ENCODE results near the gene SLC17A2. TPM values are rescaled to one million over a fixed set of nuclear protein-coding genes. Genes with fewer than 3 reads are reported as not detected.

SLC17A2 gene
- total RNA-seq, 6 experiments from 2014 or later, result 23.3 to 40.7 (median 33.4) TPM

GRCh38 chr6:25896252-25896651 is 34.2 kb downstream of the SLC17A2 start:
- intact Hi-C loops (cut with DNase I), result no loop called here
- Histone ChIP-seq H3K4me1 (peaks cover 0 to 27% (median 7%) of the 10 kb centered on the region in 4 donors), H3K36me3 (no peaks in the 10 kb centered on the region), H3K9me3 (no peaks in the 10 kb centered on the region), H3K27ac (no peak overlapping the region), H3K27me3 (no peaks in the 10 kb centered on the region), H3K4me3 (no peak overlapping the region)
- TF ChIP-seq CTCF (IDR thresholded peaks at IDR 0.05) (no peak), POLR2A (IDR thresholded peaks at IDR 0.05) (no peak)
- ATAC-seq, result no peak
- no peak for DNase-seq
- 79% methylated on average over 3 of the region's 3 CpGs for WGBS (ENCODE audit: insufficient coverage, low coverage, low lambda C conversion rate, missing lambda C conversion rate)

GRCh38 chr6:25895771-25896170 is 34.7 kb downstream of the SLC17A2 start:
- Histone ChIP-seq H3K4me1 (peaks cover 0 to 22% (median 5%) of the 10 kb centered on the region in 4 donors), H3K36me3 (no peaks in the 10 kb centered on the region), H3K27me3 (no peaks in the 10 kb centered on the region), H3K9me3 (no peaks in the 10 kb centered on the region), H3K4me3 (no peak overlapping the region), H3K27ac (no peak overlapping the region)
- no peak for ATAC-seq
- DNase-seq, result no peak
- intact Hi-C loops (cut with DNase I), result no loop called here
- 71% methylated on average over 1 of the region's 1 CpG for WGBS (ENCODE audit: insufficient coverage, low coverage, low lambda C conversion rate, missing lambda C conversion rate)
- TF ChIP-seq CTCF (IDR thresholded peaks at IDR 0.05) (no peak), POLR2A (IDR thresholded peaks at IDR 0.05) (no peak)

GRCh38 chr6:25893778-25894177 is 36.7 kb downstream of the SLC17A2 start:
- Histone ChIP-seq H3K4me3 (no peak overlapping the region), H3K27me3 (no peaks in the 10 kb centered on the region), H3K9me3 (no peaks in the 10 kb centered on the region), H3K27ac (no peak overlapping the region), H3K4me1 (peaks cover 0 to 10% (median 0%) of the 10 kb centered on the region in 4 donors), H3K36me3 (no peaks in the 10 kb centered on the region)
- ATAC-seq (no peak), DNase-seq (no peak)
- no peak for TF ChIP-seq POLR2A (IDR thresholded peaks at IDR 0.05)
- no peak for TF ChIP-seq CTCF (IDR thresholded peaks at IDR 0.05)
- 93% methylated on average over 6 of the region's 6 CpGs for WGBS (ENCODE audit: insufficient coverage, low coverage, low lambda C conversion rate, missing lambda C conversion rate)
- intact Hi-C loops (cut with DNase I), result no loop called here

- no peak for ATAC-seq
- no peak for DNase-seq
- intact Hi-C loops (cut with DNase I), result no loop called here
These were observed 37.6 kb downstream of the SLC17A2 start for GRCh38 chr6:25892877-25893276.

More at GRCh38 chr6:25892877-25893276, 37.6 kb downstream of the SLC17A2 start:
- TF ChIP-seq POLR2A (IDR thresholded peaks at IDR 0.05) (no peak), CTCF (IDR thresholded peaks at IDR 0.05) (no peak)
- Histone ChIP-seq H3K27me3 (no peaks in the 10 kb centered on the region), H3K36me3 (no peaks in the 10 kb centered on the region), H3K27ac (no peak overlapping the region), H3K4me1 (peaks cover 0 to 3% (median 0%) of the 10 kb centered on the region in 4 donors), H3K9me3 (no peaks in the 10 kb centered on the region), H3K4me3 (no peak overlapping the region)
